GM23338 (cell line): ENCODE data around the gene MGAT5. TPM values are rescaled to one million over a fixed set of nuclear protein-coding genes. Genes with fewer than 3 reads are reported as not detected.

Source experiments
- ATAC-seq: fragments of 200-7000 bp; cut with Tn5 transposase; 3 replicates; pipeline ENCODE4 v1.9.1; 2020
- DNase-seq: peaks from one replicate; pipeline ENCODE4 v3.0.0-alpha.2; 2015; ENCODE audit warnings: low spot score
- H2AFZ ChIP-seq: fragments of 200-600 bp; sonication (generic); 2 replicates; pipeline ENCODE4 v1.8.0; 2016; ENCODE audit warnings: antibody characterized with exemption, mild to moderate bottlenecking, moderate library complexity
- H3F3A ChIP-seq: fragments of 200-600 bp; sonication (generic); replicated peaks from 2 replicates; pipeline ENCODE4 v1.8.0; 2017; ENCODE audit warnings: antibody characterized with exemption, mixed run types, low read depth
- H3K27ac ChIP-seq: fragments of 200-600 bp; sonication (generic); 2 replicates; pipeline ENCODE4 v1.6.1; 2016; ENCODE audit warnings: low read depth
- H3K27me3 ChIP-seq: fragments of 200-600 bp; sonication (generic); 2 replicates; pipeline ENCODE4 v1.8.0; 2016; ENCODE audit warnings: mild to moderate bottlenecking, mixed run types, moderate library complexity; ENCODE audit not compliant: insufficient read depth
- H3K36me3 ChIP-seq: fragments of 200-600 bp; sonication (generic); 2 replicates; pipeline ENCODE4 v1.8.0; 2016; ENCODE audit warnings: mild to moderate bottlenecking; ENCODE audit not compliant: insufficient read depth
- H3K4me1 ChIP-seq: fragments of 200-600 bp; sonication (generic); 2 replicates; pipeline ENCODE4 v1.8.0; 2016; ENCODE audit warnings: mild to moderate bottlenecking, moderate library complexity; ENCODE audit not compliant: insufficient read depth
- H3K4me2 ChIP-seq: fragments of 200-600 bp; sonication (generic); 2 replicates; pipeline ENCODE4 v1.7.1; 2017; ENCODE audit warnings: mixed run types
- H3K4me3 ChIP-seq: fragments of 200-600 bp; sonication (generic); 2 replicates; pipeline ENCODE4 v1.6.1; 2016; ENCODE audit warnings: mixed run types
- H3K79me2 ChIP-seq: fragments of 200-600 bp; sonication (generic); replicated peaks from 2 replicates; pipeline ENCODE4 v1.8.0; 2017; ENCODE audit warnings: mild to moderate bottlenecking; ENCODE audit not compliant: insufficient read depth
- H3K9me2 ChIP-seq: fragments of 200-600 bp; sonication (generic); 2 replicates; pipeline ENCODE4 v1.8.0; 2017; ENCODE audit not compliant: insufficient read depth
- H4K20me1 ChIP-seq: fragments of 200-600 bp; sonication (generic); replicated peaks from 2 replicates; pipeline ENCODE4 v1.8.0; 2017; ENCODE audit warnings: mild to moderate bottlenecking; ENCODE audit not compliant: insufficient read depth
- H3K27ac Mint-ChIP-seq: 2 replicates; pipeline ENCODE4 v1.8.0; 2020; ENCODE audit warnings: inconsistent platforms, mild to moderate bottlenecking, moderate library complexity, mixed read lengths
- H3K27me3 Mint-ChIP-seq: 3 replicates; pipeline ENCODE4 v1.8.0; 2022; ENCODE audit warnings: low read depth, mild to moderate bottlenecking, moderate library complexity, mixed read lengths, inconsistent platforms; ENCODE audit not compliant: insufficient read depth, poor library complexity
- H3K36me3 Mint-ChIP-seq: 3 replicates; pipeline ENCODE4 v1.8.0; 2021; ENCODE audit warnings: low read depth, mild to moderate bottlenecking, inconsistent platforms, moderate library complexity, mixed read lengths
- H3K4me1 Mint-ChIP-seq: 3 replicates; pipeline ENCODE4 v1.8.0; 2020; ENCODE audit warnings: mild to moderate bottlenecking, inconsistent platforms, mixed read lengths
- H3K4me3 Mint-ChIP-seq: 3 replicates; pipeline ENCODE4 v1.8.0; 2021; ENCODE audit warnings: moderate library complexity, mild to moderate bottlenecking, inconsistent platforms, mixed read lengths
- H3K9me3 Mint-ChIP-seq: 3 replicates; pipeline ENCODE4 v1.8.0; 2020; ENCODE audit warnings: moderate library complexity, mild to moderate bottlenecking, inconsistent platforms, mixed read lengths
- CREB1 ChIP-seq: fragments of 250-450 bp; sonication (Bioruptor Pico); IDR thresholded peaks from 2 replicates; pipeline ENCODE4 v1.5.0; 2020; ENCODE audit warnings: low read depth, mild to moderate bottlenecking, moderate library complexity
- CTCF ChIP-seq, 2 experiments: fragments of 200-600 bp in 1 of 2; sonication (generic) in 1 of 2; conservative IDR thresholded peaks; 2 replicates each; pipeline versions ENCODE4 v1.5.1 to v1.6.1; 2016 to 2017; ENCODE audit warnings: antibody characterized with exemption in 2 of 2, low read depth in 2 of 2, mild to moderate bottlenecking in 2 of 2, moderate library complexity in 1 of 2
- EZH2 ChIP-seq: fragments of 200-600 bp; sonication (generic); IDR thresholded peaks from one replicate; pipeline ENCODE4 v1.8.0; 2017; ENCODE audit warnings: antibody characterized with exemption, mild to moderate bottlenecking, low read depth; ENCODE audit not compliant: unreplicated experiment
- EZH2phosphoT487 ChIP-seq: fragments of 200-600 bp; sonication (generic); IDR thresholded peaks from one replicate; pipeline ENCODE4 v1.8.1; 2018; ENCODE audit warnings: antibody characterized with exemption; ENCODE audit not compliant: unreplicated experiment
- JUNB ChIP-seq: IDR thresholded peaks from one replicate; pipeline ENCODE4 v1.6.1; 2016; ENCODE audit warnings: antibody characterized with exemption; ENCODE audit not compliant: unreplicated experiment
- NANOG ChIP-seq: IDR thresholded peaks from 2 replicates; pipeline ENCODE4 v1.6.1; 2016; ENCODE audit warnings: antibody characterized with exemption, borderline replicate concordance
- POLR2AphosphoS5 ChIP-seq: IDR thresholded peaks from 2 replicates; pipeline ENCODE4 v1.6.1; 2016; ENCODE audit warnings: antibody characterized with exemption, low read depth
- STAT1 ChIP-seq: IDR thresholded peaks from one replicate; pipeline ENCODE4 v1.6.1; 2016; ENCODE audit warnings: antibody characterized with exemption; ENCODE audit not compliant: unreplicated experiment
- ZNF114 ChIP-seq: fragments of 250-450 bp; sonication (Bioruptor Pico); IDR thresholded peaks from 2 replicates; pipeline ENCODE4 v1.5.0; 2020; ENCODE audit warnings: mild to moderate bottlenecking, moderate library complexity
- ZNF331 ChIP-seq: fragments of 250-450 bp; sonication (Bioruptor Pico); IDR thresholded peaks from 2 replicates; pipeline ENCODE4 v1.5.0; 2020; ENCODE audit warnings: low read depth, mild to moderate bottlenecking, moderate library complexity
- polyA plus RNA-seq: library from polyadenylated mRNA; unstranded; fragments of >200 nt; fragmentation: Nextera tagmentation; extraction: Ambion mirVana; gene quantifications from 2 replicates; pipeline ENCODE4 v1.2.1, GENCODE V29; 2016
- total RNA-seq: library from RNA; depleted of rRNA; stranded (reverse); fragments of >200 nt; shearing (Covaris generic); gene quantifications from 2 replicates; pipeline ENCODE4 v1.2.3, GENCODE V29; 2014
- TF ChIP-seq, protein P1 (sequence below): IDR thresholded peaks from one replicate; pipeline ENCODE4 v1.6.1; 2018; ENCODE audit warnings: antibody characterized with exemption; ENCODE audit not compliant: unreplicated experiment
- TF ChIP-seq, protein P2 (sequence below): IDR thresholded peaks from 2 replicates; pipeline ENCODE4 v1.6.1; 2016; ENCODE audit warnings: antibody characterized with exemption

Gene MGAT5
- total and polyA plus RNA-seq, 2 experiments from 2014 or later: 4.6 to 27.6 TPM

DNA sequence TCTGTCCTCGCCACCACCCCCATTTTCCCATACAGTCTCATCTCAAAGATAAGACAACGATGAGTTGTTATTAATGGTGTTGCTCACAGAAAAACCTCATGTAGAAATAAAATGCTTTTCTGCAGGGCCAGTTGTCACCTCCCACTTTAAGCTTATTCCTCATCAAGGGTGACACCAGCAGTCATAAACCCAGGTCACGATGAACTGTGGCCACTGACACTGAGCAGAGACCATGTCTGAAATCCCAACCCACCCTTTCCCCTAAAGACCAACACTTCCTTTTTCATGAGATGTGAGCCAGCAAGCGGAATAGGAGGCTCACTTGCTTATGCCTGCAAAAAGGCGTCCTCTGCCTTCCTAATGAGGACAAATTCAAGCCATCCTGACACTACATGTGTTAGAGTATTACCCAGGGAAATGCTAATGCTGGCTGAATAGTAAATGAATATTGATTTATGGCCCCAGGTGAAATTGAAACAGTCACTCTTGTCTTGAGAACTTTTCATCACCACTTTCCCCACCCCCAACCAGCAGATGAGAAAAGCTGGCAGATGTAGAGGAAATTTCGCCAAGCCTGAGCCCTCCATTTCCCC is 228.4 kb downstream of the MGAT5 start:
- Histone ChIP-seq H2AFZ (no peak overlapping the region), H3K27me3 (no peaks in the 10 kb centered on the region), H3K4me2 (no peak overlapping the region), H3K9me2 (0 out of 2 replicates have a peak, but pooled peaks cover 6% of the 10 kb centered on the region), H3K4me1 (no peaks in the 10 kb centered on the region), H4K20me1 (no peaks in the 10 kb centered on the region), H3F3A (no peaks in the 10 kb centered on the region), H3K4me3 (no peak overlapping the region), H3K79me2 (no peaks in the 10 kb centered on the region), H3K36me3 (no peaks in the 10 kb centered on the region), H3K27ac (no peak overlapping the region)
- peaks cover 4% of the 10 kb centered on the region for H3K27me3 Mint-ChIP-seq
- H3K27ac Mint-ChIP-seq: no peak overlapping the region
- TF ChIP-seq ZNF331 (CRISPR knock-in tag): no peak
- ATAC-seq: no peak
- no peaks in the 10 kb centered on the region for H3K36me3 Mint-ChIP-seq
- no peaks in the 10 kb centered on the region for H3K9me3 Mint-ChIP-seq
- H3K4me1 Mint-ChIP-seq: no peaks in the 10 kb centered on the region
- no peak for DNase-seq
- no peak overlapping the region for H3K4me3 Mint-ChIP-seq

- Mint-ChIP-seq H3K27me3 (peaks cover 4% of the 10 kb centered on the region), H3K9me3 (no peaks in the 10 kb centered on the region), H3K36me3 (no peaks in the 10 kb centered on the region), H3K4me3 (no peak overlapping the region), H3K27ac (no peak overlapping the region), H3K4me1 (no peaks in the 10 kb centered on the region)
- no peaks in the 10 kb centered on the region for H3K4me1 ChIP-seq
- no peak overlapping the region for H3K27ac ChIP-seq
- H4K20me1 ChIP-seq: no peaks in the 10 kb centered on the region
- no peak overlapping the region for H3K4me3 ChIP-seq
- ATAC-seq: no peak
- no peaks in the 10 kb centered on the region for H3F3A ChIP-seq
- no peaks in the 10 kb centered on the region for H3K36me3 ChIP-seq
- H3K79me2 ChIP-seq: no peaks in the 10 kb centered on the region
- no peaks in the 10 kb centered on the region for H3K27me3 ChIP-seq
- no peak for DNase-seq
- no peak overlapping the region for H3K4me2 ChIP-seq
- H2AFZ ChIP-seq: no peak overlapping the region
- 0 out of 2 replicates have a peak, but pooled peaks cover 6% of the 10 kb centered on the region for H3K9me2 ChIP-seq
- TF ChIP-seq POLR2AphosphoS5 (no peak), JUNB (no peak), CTCF (conservative IDR thresholded peaks at IDR 0.05; ENCODE audit: low read depth in 2 of 2) (no peak), NANOG (no peak), STAT1 (no peak), EZH2phosphoT487 (no peak), CREB1 (CRISPR knock-in tag) (no peak), EZH2 (no peak), ZNF331 (CRISPR knock-in tag) (no peak), ZNF114 (no peak)
- TF ChIP-seq, protein P1, sequence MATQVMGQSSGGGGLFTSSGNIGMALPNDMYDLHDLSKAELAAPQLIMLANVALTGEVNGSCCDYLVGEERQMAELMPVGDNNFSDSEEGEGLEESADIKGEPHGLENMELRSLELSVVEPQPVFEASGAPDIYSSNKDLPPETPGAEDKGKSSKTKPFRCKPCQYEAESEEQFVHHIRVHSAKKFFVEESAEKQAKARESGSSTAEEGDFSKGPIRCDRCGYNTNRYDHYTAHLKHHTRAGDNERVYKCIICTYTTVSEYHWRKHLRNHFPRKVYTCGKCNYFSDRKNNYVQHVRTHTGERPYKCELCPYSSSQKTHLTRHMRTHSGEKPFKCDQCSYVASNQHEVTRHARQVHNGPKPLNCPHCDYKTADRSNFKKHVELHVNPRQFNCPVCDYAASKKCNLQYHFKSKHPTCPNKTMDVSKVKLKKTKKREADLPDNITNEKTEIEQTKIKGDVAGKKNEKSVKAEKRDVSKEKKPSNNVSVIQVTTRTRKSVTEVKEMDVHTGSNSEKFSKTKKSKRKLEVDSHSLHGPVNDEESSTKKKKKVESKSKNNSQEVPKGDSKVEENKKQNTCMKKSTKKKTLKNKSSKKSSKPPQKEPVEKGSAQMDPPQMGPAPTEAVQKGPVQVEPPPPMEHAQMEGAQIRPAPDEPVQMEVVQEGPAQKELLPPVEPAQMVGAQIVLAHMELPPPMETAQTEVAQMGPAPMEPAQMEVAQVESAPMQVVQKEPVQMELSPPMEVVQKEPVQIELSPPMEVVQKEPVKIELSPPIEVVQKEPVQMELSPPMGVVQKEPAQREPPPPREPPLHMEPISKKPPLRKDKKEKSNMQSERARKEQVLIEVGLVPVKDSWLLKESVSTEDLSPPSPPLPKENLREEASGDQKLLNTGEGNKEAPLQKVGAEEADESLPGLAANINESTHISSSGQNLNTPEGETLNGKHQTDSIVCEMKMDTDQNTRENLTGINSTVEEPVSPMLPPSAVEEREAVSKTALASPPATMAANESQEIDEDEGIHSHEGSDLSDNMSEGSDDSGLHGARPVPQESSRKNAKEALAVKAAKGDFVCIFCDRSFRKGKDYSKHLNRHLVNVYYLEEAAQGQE: no peak
- TF ChIP-seq, protein P2, sequence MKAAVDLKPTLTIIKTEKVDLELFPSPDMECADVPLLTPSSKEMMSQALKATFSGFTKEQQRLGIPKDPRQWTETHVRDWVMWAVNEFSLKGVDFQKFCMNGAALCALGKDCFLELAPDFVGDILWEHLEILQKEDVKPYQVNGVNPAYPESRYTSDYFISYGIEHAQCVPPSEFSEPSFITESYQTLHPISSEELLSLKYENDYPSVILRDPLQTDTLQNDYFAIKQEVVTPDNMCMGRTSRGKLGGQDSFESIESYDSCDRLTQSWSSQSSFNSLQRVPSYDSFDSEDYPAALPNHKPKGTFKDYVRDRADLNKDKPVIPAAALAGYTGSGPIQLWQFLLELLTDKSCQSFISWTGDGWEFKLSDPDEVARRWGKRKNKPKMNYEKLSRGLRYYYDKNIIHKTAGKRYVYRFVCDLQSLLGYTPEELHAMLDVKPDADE: no peak
Measured at GRCh38 chr2:134482766-134483340, 229.0 kb downstream of the MGAT5 start.
